ENCODE measurements around the gene KRTAP19-1.

DNA sequence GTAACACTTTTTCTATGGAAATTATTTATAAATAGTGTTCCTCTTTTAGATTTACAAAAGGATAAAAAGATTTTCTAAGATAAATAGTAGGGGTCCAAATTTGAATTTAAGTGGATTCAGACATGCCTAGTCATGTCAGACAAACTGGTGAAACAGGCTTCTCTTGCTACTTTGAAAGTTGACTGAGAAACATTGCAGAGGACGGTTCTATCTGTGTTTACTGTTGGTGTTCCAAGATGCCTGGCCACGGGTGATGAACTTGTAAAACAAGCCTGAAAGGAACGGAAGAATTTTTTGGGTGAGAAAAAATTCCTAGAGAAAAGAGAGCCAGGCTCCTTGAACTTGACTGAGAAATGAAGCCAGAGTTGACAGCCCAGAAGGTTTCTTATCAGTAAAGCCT is 2.2 kb downstream of the KRTAP19-1 start:
- TF ChIP-seq POLR2A (IDR thresholded peaks at IDR 0.05) = no peak
- TF ChIP-seq, protein P1, sequence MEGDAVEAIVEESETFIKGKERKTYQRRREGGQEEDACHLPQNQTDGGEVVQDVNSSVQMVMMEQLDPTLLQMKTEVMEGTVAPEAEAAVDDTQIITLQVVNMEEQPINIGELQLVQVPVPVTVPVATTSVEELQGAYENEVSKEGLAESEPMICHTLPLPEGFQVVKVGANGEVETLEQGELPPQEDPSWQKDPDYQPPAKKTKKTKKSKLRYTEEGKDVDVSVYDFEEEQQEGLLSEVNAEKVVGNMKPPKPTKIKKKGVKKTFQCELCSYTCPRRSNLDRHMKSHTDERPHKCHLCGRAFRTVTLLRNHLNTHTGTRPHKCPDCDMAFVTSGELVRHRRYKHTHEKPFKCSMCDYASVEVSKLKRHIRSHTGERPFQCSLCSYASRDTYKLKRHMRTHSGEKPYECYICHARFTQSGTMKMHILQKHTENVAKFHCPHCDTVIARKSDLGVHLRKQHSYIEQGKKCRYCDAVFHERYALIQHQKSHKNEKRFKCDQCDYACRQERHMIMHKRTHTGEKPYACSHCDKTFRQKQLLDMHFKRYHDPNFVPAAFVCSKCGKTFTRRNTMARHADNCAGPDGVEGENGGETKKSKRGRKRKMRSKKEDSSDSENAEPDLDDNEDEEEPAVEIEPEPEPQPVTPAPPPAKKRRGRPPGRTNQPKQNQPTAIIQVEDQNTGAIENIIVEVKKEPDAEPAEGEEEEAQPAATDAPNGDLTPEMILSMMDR (IDR thresholded peaks at IDR 0.05) = no peak
